K562 (cell line): ENCODE measurements around the gene PPL. TPM values are rescaled to one million over a fixed set of nuclear protein-coding genes. Genes with fewer than 3 reads are reported as not detected.

ENCODE experiments used
- ATF7 ChIP-seq: fragments of 450-650 bp; IDR thresholded peaks from 2 replicates; pipeline ENCODE4 v1.7.1; 2014; ENCODE audit warnings: mild to moderate bottlenecking, moderate library complexity
- CBX5 ChIP-seq: IDR thresholded peaks from 2 replicates; pipeline ENCODE4 v1.6.1; 2014; ENCODE audit warnings: low read depth, borderline replicate concordance
- CHAMP1 ChIP-seq: fragments of 450-650 bp; IDR thresholded peaks from 2 replicates; pipeline ENCODE4 v1.6.1; 2016; ENCODE audit warnings: mild to moderate bottlenecking
- CREB1 ChIP-seq, 2 experiments: sonication (generic) in 1 of 2; formaldehyde crosslinking in 1 of 2; IDR thresholded peaks; 2 replicates each; pipeline versions ENCODE4 v1.6.1 to v1.8.0; 2012 to 2022; ENCODE audit warnings: inconsistent platforms in 1 of 2, mild to moderate bottlenecking in 1 of 2, missing genetic modification reagents in 1 of 2, moderate library complexity in 1 of 2
- DACH1 ChIP-seq: fragments of 450-650 bp; IDR thresholded peaks from 2 replicates; pipeline ENCODE4 v1.6.1; 2018; ENCODE audit not compliant: partially characterized antibody
- ELF4 ChIP-seq: fragments of 450-650 bp; formaldehyde crosslinking; IDR thresholded peaks from 2 replicates; pipeline ENCODE4 v1.4.0; 2022; ENCODE audit warnings: missing genetic modification characterization
- ETS2 ChIP-seq: IDR thresholded peaks from 2 replicates; pipeline ENCODE4 v1.6.1; 2016; ENCODE audit warnings: borderline replicate concordance, missing genetic modification characterization, mild to moderate bottlenecking, moderate library complexity, missing compliant biosample characterization; ENCODE audit not compliant: poor library complexity, severe bottlenecking
- ILF3 ChIP-seq: fragments of 450-650 bp; IDR thresholded peaks from 2 replicates; pipeline ENCODE4 v1.6.1; 2018; ENCODE audit warnings: antibody characterized with exemption, mild to moderate bottlenecking, moderate library complexity, borderline replicate concordance
- IRF2 ChIP-seq: sonication (generic); formaldehyde crosslinking; IDR thresholded peaks from 2 replicates; pipeline ENCODE4 v1.8.1; 2022; ENCODE audit warnings: mild to moderate bottlenecking, missing genetic modification reagents
- KAT8 ChIP-seq: fragments of 450-650 bp; IDR thresholded peaks from 2 replicates; pipeline ENCODE4 v1.6.1; 2016; ENCODE audit warnings: low read depth, mild to moderate bottlenecking
- L3MBTL2 ChIP-seq: fragments of 450-650 bp; IDR thresholded peaks from 2 replicates; pipeline ENCODE4 v1.6.1; 2016; ENCODE audit warnings: mild to moderate bottlenecking, moderate library complexity
- LCOR ChIP-seq: sonication (generic); formaldehyde crosslinking; IDR thresholded peaks from 2 replicates; pipeline ENCODE4 v1.8.0; 2022; ENCODE audit warnings: mild to moderate bottlenecking, missing genetic modification reagents
- MEF2A ChIP-seq: IDR thresholded peaks from 2 replicates; pipeline ENCODE4 v1.6.1; 2011; ENCODE audit warnings: low read depth, mild to moderate bottlenecking, low read length, moderate library complexity; ENCODE audit not compliant: control insufficient read depth
- POLR2A ChIP-seq: fragments of 450-650 bp; conservative IDR thresholded peaks from 2 replicates; pipeline ENCODE4 v1.6.1; 2016
- RBM15 ChIP-seq: fragments of 200-400 bp; formaldehyde crosslinking; IDR thresholded peaks from 2 replicates; pipeline ENCODE4 v1.6.1; 2018; ENCODE audit warnings: mild to moderate bottlenecking, low read length, moderate library complexity; ENCODE audit not compliant: insufficient read depth
- SMAD2 ChIP-seq: fragments of 150-350 bp; IDR thresholded peaks from 2 replicates; pipeline ENCODE4 v1.6.1; 2014; ENCODE audit warnings: low read depth, mild to moderate bottlenecking, low read length
- SUPT5H ChIP-seq: fragments of 450-650 bp; IDR thresholded peaks from 2 replicates; pipeline ENCODE4 v1.6.1; 2016
- TCF3 ChIP-seq: sonication (generic); formaldehyde crosslinking; IDR thresholded peaks from 2 replicates; pipeline ENCODE4 v1.4.0; 2020; ENCODE audit warnings: mild to moderate bottlenecking, missing genetic modification reagents
- TRIM24 ChIP-seq, 2 experiments: fragments of 450-650 bp; IDR thresholded peaks; 2 replicates each; pipeline ENCODE4 v1.6.1; 2016
- UBTF ChIP-seq, 2 experiments: IDR thresholded peaks; 2 replicates each; pipeline ENCODE4 v1.6.1; 2012; ENCODE audit warnings: improper control_type of control experiment in 2 of 2, low read depth in 2 of 2, low read length in 2 of 2, borderline replicate concordance in 1 of 2
- ZBED1 ChIP-seq: IDR thresholded peaks from 2 replicates; pipeline ENCODE4 v1.6.1; 2014
- ZBTB17 ChIP-seq: fragments of 450-650 bp; formaldehyde crosslinking; IDR thresholded peaks from 2 replicates; pipeline ENCODE4 v1.4.0; 2020; ENCODE audit warnings: mild to moderate bottlenecking
- ZHX1 ChIP-seq: fragments of 150-350 bp; conservative IDR thresholded peaks from 2 replicates; pipeline ENCODE4 v1.6.1; 2014; ENCODE audit warnings: low read length
- ZNF311 ChIP-seq: fragments of 250-450 bp; sonication (Bioruptor Pico); IDR thresholded peaks from 2 replicates; pipeline ENCODE4 v1.4.0; 2020; ENCODE audit warnings: mild to moderate bottlenecking, moderate library complexity
- ZNF436 ChIP-seq: fragments of 250-450, 450-650 bp; sonication (Bioruptor Pico); formaldehyde crosslinking; IDR thresholded peaks from 2 replicates; pipeline ENCODE4 v1.7.0; 2020; ENCODE audit warnings: mild to moderate bottlenecking
- ZNF77 ChIP-seq: fragments of 250-450 bp; sonication (Bioruptor Pico); IDR thresholded peaks from 2 replicates; pipeline ENCODE4 v1.5.0; 2020
- polyA plus RNA-seq, 8 experiments: library from polyadenylated mRNA; depleted of rRNA in 4 of 8; stranded (reverse) in 5 of 8; unstranded in 3 of 8; fragments of >200 nt; fragmentation: Nextera tagmentation in 2 of 8; fragmentation: Illumina TruSeq in 1 of 8; extraction: Ambion mirVana in 2 of 8; extraction: Trizol in 1 of 8; gene quantifications; 2 replicates each; pipeline versions ENCODE4 v1.2.1 to v1.2.3, GENCODE V29; 2011 to 2014; ENCODE audit warnings: inconsistent platforms in 1 of 8, missing spikeins in 1 of 8
- total RNA-seq, 7 experiments: library from RNA; depleted of rRNA in 6 of 7; stranded (reverse); fragments of >200 nt in 6 of 7; fragmentation: Illumina TruSeq in 2 of 7; extraction: Trizol in 2 of 7; gene quantifications; 2 replicates each; pipeline versions ENCODE4 v1.2.1 to v1.2.3, GENCODE V29; 2011 to 2021; ENCODE audit warnings: low replicate concordance in 1 of 7

The PPL gene
- total and polyA plus RNA-seq, 9 of the 15 experiments (the other 6 are each of a cell fraction or from before 2014, with no cell fraction given), result 0.01 to 0.15 (median 0.07) TPM; not detected in 3

- no peak for TF ChIP-seq UBTF (IDR thresholded peaks at IDR 0.05; ENCODE audit: borderline replicate concordance in 1 of 2, low read depth in 2 of 2, low read length in 2 of 2)
- TF ChIP-seq ILF3, result no peak
- TF ChIP-seq ZNF436 (CRISPR knock-in tag), result no peak
- no peak for TF ChIP-seq CHAMP1
- TF ChIP-seq ZHX1, result no peak
- TF ChIP-seq ZBTB17 (CRISPR knock-in tag), result no peak
- no peak for TF ChIP-seq LCOR (CRISPR knock-in tag)
- no peak for TF ChIP-seq CREB1 (IDR thresholded peaks at IDR 0.05)
- TF ChIP-seq CREB1 (CRISPR knock-in tag; IDR thresholded peaks at IDR 0.05), result no peak
- TF ChIP-seq RBM15, result no peak
- peak in 1 of 2 experiments; percentile 49; a peak in 1 of 4 replicates for TF ChIP-seq TRIM24 (IDR thresholded peaks at IDR 0.05)
- no peak for TF ChIP-seq ETS2 (tag)
- no peak for TF ChIP-seq ZNF77
- no peak for TF ChIP-seq SMAD2
- peak; percentile 40; the same call in 1 of the 2 replicates for TF ChIP-seq ATF7
- no peak for TF ChIP-seq IRF2 (CRISPR knock-in tag)
- no peak for TF ChIP-seq SUPT5H
- TF ChIP-seq POLR2A, result no peak
- no peak for TF ChIP-seq MEF2A
- TF ChIP-seq DACH1, result no peak
- no peak for TF ChIP-seq ELF4
- TF ChIP-seq CBX5, result no peak
- TF ChIP-seq L3MBTL2, result peak; percentile 63
- peak; percentile 88 for TF ChIP-seq TCF3 (CRISPR knock-in tag)
- no peak for TF ChIP-seq KAT8
- TF ChIP-seq ZBED1, result no peak
- TF ChIP-seq ZNF311, result no peak
These were observed 50.8 kb downstream of the PPL start (continued) for GRCh38 chr16:4886151-4886550.
